ENCODE data around the gene PAXX.

PAXX gene

DNA sequence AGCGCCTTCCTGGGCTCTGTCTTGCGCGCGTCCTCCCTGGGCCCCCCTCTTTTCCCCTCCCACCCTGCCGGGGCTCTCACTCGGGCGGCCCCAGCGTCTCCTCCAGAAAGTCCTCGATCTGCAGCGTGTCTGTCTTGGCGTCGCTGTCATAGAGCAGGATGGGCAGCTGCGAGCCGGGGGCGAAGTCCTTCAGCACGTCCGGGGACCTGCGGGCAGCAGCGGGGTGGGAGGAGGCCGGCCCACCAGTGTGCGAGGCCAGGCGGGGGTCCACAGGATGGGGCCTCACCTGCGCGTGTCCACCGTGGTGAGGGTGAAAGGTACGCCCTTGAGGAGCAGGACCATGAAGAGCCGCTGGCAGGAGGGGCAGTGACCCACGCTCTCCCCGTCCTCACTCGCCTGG lies 3.1 kb downstream of the PAXX start:
- no peak overlapping the region for H3K4me3 ChIP-seq (ENCODE audit: control insufficient read depth, low read depth, low read length)
- TF ChIP-seq, protein P1, sequence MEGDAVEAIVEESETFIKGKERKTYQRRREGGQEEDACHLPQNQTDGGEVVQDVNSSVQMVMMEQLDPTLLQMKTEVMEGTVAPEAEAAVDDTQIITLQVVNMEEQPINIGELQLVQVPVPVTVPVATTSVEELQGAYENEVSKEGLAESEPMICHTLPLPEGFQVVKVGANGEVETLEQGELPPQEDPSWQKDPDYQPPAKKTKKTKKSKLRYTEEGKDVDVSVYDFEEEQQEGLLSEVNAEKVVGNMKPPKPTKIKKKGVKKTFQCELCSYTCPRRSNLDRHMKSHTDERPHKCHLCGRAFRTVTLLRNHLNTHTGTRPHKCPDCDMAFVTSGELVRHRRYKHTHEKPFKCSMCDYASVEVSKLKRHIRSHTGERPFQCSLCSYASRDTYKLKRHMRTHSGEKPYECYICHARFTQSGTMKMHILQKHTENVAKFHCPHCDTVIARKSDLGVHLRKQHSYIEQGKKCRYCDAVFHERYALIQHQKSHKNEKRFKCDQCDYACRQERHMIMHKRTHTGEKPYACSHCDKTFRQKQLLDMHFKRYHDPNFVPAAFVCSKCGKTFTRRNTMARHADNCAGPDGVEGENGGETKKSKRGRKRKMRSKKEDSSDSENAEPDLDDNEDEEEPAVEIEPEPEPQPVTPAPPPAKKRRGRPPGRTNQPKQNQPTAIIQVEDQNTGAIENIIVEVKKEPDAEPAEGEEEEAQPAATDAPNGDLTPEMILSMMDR (conservative IDR thresholded peaks at IDR 0.05; ENCODE audit: control insufficient read depth, insufficient read depth, low read depth, low read length), result no peak
- no peak for DNase-seq (ENCODE audit: low read depth)

DNA sequence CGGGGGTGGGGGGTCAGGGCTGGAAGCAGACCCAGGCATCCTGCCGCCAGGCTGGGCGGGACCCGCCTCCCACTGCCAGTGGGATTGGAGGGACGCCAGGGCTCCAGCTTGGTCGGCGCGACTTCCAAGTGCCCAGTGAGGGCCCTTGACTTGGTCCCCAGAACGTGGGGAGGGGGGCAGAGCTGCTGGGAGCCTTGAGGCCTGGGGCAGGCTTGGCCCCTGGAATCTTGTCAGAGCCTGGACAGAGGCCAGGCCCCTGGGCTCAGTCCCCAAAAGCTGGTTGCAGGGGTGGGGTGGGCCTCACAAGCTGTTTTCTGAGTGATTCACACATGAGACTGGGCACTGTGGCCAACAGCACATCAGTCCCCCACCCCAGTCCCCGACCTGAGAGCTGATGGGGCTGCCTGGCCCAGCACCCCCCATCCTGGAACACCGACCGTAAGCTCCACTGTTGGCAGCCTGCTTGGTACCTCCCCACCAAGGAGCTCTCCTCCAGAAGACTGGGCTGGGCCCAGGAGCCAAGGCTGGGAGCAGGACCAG lies 3.6 kb downstream of the PAXX start:
- TF ChIP-seq, protein P1 (conservative IDR thresholded peaks at IDR 0.05; ENCODE audit: control insufficient read depth, insufficient read depth, low read depth, low read length), result no peak
- no peak overlapping the region for H3K4me3 ChIP-seq (ENCODE audit: control insufficient read depth, low read depth, low read length)
- peak; percentile 17 for DNase-seq (ENCODE audit: low read depth)

DNA sequence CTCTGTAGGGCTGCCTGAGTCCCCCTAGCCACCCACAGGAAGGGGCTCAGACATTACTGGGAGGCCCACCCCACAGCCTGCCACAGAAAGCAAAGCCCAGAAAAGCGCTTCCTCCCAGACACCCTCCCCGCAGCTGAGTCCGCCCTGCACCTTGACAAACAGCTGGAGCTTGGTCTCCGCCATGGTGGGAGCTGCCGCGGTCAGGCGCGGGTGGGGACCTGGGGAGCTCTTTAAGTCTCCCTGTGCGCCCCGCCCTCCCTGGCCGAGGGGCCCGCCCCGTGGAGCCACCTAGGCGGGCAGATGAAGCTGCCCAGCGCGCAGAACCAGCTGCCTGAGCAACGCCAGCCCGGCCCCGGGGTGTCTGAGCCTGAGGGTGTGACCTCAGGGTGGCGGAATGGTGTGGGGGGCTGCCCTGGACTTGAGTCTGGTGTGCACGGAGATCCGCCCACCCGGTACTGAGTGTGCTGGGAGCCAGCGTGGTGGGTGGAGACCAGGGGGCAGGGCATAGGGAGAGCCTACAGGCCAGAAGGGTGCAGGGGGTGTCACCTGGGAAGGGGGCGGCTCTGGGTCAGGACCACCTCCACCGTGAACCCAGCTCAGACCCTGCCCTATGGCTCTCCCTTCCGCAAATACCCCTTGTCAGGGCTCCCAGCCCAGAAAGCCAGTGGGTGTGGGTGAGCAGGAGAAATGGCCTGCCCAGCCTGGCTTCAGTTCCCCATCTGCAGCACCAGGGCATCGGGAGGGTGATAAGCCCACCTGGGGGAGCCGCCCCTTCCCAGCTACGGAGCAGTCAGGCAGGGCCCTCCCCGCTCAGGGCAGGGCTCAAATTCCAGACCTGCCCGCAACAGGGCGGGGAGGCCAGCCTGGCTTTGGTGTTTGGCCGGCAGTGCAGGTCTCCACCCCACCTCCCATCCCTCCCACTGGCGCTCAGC lies 4.4 kb downstream of the PAXX start, which contains the start of gene CLIC3:
TSS of gene CLIC3 (minus strand) at position 208 of the 932 bp plus-strand sequence. CDS start at position 183, 25 bp downstream.
- H3K4me3 ChIP-seq (ENCODE audit: control insufficient read depth, low read depth, low read length), result no peak within 1 kb of the TSS
- no peak for DNase-seq (ENCODE audit: low read depth)

DNA sequence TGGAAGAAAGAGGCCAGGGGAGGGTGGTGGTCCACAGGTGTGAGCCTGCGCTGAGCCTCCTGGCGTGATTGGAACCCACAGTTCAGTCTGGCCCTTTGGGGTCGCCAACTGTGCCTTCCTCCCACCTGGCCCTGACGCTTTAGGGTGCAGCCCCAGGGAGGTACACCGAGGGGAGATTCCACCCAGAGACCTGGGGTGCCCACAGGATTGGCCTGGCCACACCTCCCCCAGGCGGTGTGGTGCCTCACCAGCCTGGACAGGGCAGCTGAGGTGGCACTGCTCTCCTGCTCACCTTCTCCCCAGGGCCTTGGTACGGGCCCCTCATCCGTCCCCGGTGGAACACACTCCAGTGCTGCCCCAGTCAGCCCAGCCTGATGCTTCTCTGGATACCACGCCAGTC lies 5.1 kb downstream of the PAXX start:
- H3K4me3 ChIP-seq (ENCODE audit: control insufficient read depth, low read depth, low read length), result no peak overlapping the region
- DNase-seq (ENCODE audit: low read depth), result no peak
- TF ChIP-seq, protein P1 (conservative IDR thresholded peaks at IDR 0.05; ENCODE audit: control insufficient read depth, insufficient read depth, low read depth, low read length), result no peak

More for the DNA sequence above, 4.4 kb downstream of the PAXX start, which contains the start of gene CLIC3:
- TF ChIP-seq, protein P1 (conservative IDR thresholded peaks at IDR 0.05; ENCODE audit: control insufficient read depth, insufficient read depth, low read depth, low read length), result no peak

DNA sequence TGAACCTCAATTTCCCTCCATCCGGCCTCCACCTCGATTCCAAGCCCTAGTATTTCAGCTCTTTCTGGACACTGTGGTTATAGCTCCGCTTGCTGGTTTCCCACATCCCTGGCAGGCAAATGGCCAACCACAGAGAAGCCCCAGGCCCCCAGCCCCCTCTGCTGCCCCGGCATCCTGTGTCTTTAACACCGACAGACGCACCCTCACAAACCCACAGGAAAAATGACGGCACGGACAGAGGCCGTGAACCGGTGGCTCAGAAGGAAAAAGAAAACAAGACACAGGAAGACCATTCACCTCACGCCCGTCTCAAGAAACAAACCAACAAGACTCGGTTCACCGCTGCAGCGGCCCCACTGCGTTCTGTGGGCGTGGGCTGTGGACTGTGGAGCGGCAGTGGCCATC lies 5.6 kb downstream of the PAXX start:
- TF ChIP-seq, protein P1 (conservative IDR thresholded peaks at IDR 0.05; ENCODE audit: control insufficient read depth, insufficient read depth, low read depth, low read length), result no peak
- H3K4me3 ChIP-seq (ENCODE audit: control insufficient read depth, low read depth, low read length), result no peak overlapping the region
- DNase-seq (ENCODE audit: low read depth), result no peak

DNA sequence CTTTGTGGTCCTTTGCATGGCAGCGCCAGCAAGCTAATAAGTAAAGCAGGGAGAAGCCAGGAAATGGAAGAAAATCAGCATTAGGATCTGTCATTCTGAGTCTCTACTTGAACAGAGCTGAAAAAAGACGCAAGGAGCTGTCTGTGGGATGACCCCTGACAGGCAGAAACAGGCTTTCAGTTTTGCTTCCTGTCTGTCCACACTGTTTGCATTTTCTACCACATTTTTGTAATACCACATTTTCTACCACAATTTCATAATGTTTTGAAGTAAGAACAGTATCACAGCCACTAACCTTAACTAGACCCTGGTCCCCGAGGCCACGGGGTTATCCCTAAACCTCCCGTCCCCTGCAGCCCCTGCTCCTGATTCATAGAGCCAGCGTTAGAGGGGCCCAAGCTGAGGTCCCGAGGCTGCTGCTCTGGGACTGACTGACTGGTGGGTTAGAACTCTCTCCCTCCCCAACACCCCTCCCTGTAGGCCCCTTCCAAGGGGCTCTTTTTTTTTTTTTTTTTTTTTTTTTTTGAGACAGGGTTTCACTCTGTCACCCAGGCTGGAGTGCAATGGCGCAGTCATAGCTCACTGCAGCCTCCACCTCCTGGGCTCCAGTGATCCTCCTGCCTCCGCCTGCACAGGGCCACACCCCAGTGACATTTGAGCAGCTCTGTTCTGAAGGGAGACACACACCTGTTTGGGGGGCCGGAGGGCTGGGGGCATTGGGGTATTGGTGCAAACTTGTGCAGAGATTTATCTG lies 8.1 kb downstream of the PAXX start:
- TF ChIP-seq, protein P1 (conservative IDR thresholded peaks at IDR 0.05; ENCODE audit: control insufficient read depth, insufficient read depth, low read depth, low read length), result no peak
- H3K4me3 ChIP-seq (ENCODE audit: control insufficient read depth, low read depth, low read length), result no peak overlapping the region
- peak; percentile 31 for DNase-seq (ENCODE audit: low read depth)
